ENCODE measurements around the gene SLC29A3. TPM values are rescaled to one million over a fixed set of nuclear protein-coding genes. Genes with fewer than 3 reads are reported as not detected.

Gene SLC29A3
- total RNA-seq, 2 donors from 2014 or later: 14.1 to 16.8 TPM

- no peak overlapping the region for H3K27ac Mint-ChIP-seq
Observed at GRCh38 chr10:71388171-71388570, 69.1 kb downstream of the SLC29A3 start.

GRCh38 chr10:71388583-71389310 lies 69.7 kb downstream of the SLC29A3 start:
- Mint-ChIP-seq H3K9me3 (no peaks in the 10 kb centered on the region), H3K4me3 (no peak overlapping the region), H3K27ac (no peak overlapping the region), H3K27me3 (ENCODE audit: insufficient read depth) (peaks cover 30% of the 10 kb centered on the region), H3K4me1 (no peaks in the 10 kb centered on the region), H3K36me3 (ENCODE audit: low read depth) (no peaks in the 10 kb centered on the region)
- peak; percentile 16 for DNase-seq
- Histone ChIP-seq H3K4me1 (ENCODE audit: control insufficient read depth, insufficient read depth, low read length) (no peaks in the 10 kb centered on the region), H3K27ac (ENCODE audit: low read depth, low read length) (no peak overlapping the region), H3K9me3 (ENCODE audit: control insufficient read depth, low read length) (no peaks in the 10 kb centered on the region), H3K4me3 (ENCODE audit: low read length) (no peak overlapping the region), H3K36me3 (ENCODE audit: control insufficient read depth, insufficient read depth, low read length) (no peaks in the 10 kb centered on the region), H3K9ac (ENCODE audit: extremely low read depth, low read length, poor library complexity, severe bottlenecking) (no peak overlapping the region), H3K27me3 (ENCODE audit: control insufficient read depth, insufficient read depth, low read length, poor library complexity, severe bottlenecking) (peaks cover 26% of the 10 kb centered on the region)
- WGBS, 2 experiments (ENCODE audit: insufficient coverage in 1 of 2, insufficient read length in 1 of 2): 77 to 84% methylated on average over 7 to 8 of the region's 8 CpGs
- no peak for TF ChIP-seq CTCF (conservative IDR thresholded peaks at IDR 0.05)

More at GRCh38 chr10:71388171-71388570, 69.1 kb downstream of the SLC29A3 start:
- H3K27ac ChIP-seq (ENCODE audit: low read depth, low read length): no peak overlapping the region
- H3K4me1 ChIP-seq (ENCODE audit: control insufficient read depth, insufficient read depth, low read length): no peaks in the 10 kb centered on the region
- Mint-ChIP-seq H3K27me3 (ENCODE audit: insufficient read depth) (peaks cover 24% of the 10 kb centered on the region), H3K4me3 (no peak overlapping the region), H3K9me3 (no peaks in the 10 kb centered on the region), H3K36me3 (ENCODE audit: low read depth) (no peaks in the 10 kb centered on the region), H3K4me1 (no peaks in the 10 kb centered on the region)
- WGBS, 2 experiments (ENCODE audit: insufficient coverage in 1 of 2, insufficient read length in 1 of 2): 86 to 95% methylated on average over 3 to 5 of the region's 5 CpGs
- H3K9me3 ChIP-seq (ENCODE audit: control insufficient read depth, low read length): no peaks in the 10 kb centered on the region
- no peak for DNase-seq
- no peak for TF ChIP-seq CTCF (conservative IDR thresholded peaks at IDR 0.05)
- H3K9ac ChIP-seq (ENCODE audit: extremely low read depth, low read length, poor library complexity, severe bottlenecking): no peak overlapping the region
- no peaks in the 10 kb centered on the region for H3K36me3 ChIP-seq (ENCODE audit: control insufficient read depth, insufficient read depth, low read length)
- H3K27me3 ChIP-seq (ENCODE audit: control insufficient read depth, insufficient read depth, low read length, poor library complexity, severe bottlenecking): peaks cover 22% of the 10 kb centered on the region
- no peak overlapping the region for H3K4me3 ChIP-seq (ENCODE audit: low read length)

- Mint-ChIP-seq H3K4me1 (no peaks in the 10 kb centered on the region), H3K27ac (no peak overlapping the region), H3K9me3 (no peaks in the 10 kb centered on the region), H3K36me3 (ENCODE audit: low read depth) (no peaks in the 10 kb centered on the region), H3K4me3 (no peak overlapping the region), H3K27me3 (ENCODE audit: insufficient read depth) (peaks cover 35% of the 10 kb centered on the region)
- Histone ChIP-seq H3K4me1 (ENCODE audit: control insufficient read depth, insufficient read depth, low read length) (no peaks in the 10 kb centered on the region), H3K27me3 (ENCODE audit: control insufficient read depth, insufficient read depth, low read length, poor library complexity, severe bottlenecking) (peaks cover 31% of the 10 kb centered on the region), H3K36me3 (ENCODE audit: control insufficient read depth, insufficient read depth, low read length) (no peaks in the 10 kb centered on the region), H3K9me3 (ENCODE audit: control insufficient read depth, low read length) (no peaks in the 10 kb centered on the region), H3K9ac (ENCODE audit: extremely low read depth, low read length, poor library complexity, severe bottlenecking) (no peak overlapping the region), H3K27ac (ENCODE audit: low read depth, low read length) (no peak overlapping the region), H3K4me3 (ENCODE audit: low read length) (no peak overlapping the region)
- TF ChIP-seq CTCF (conservative IDR thresholded peaks at IDR 0.05): no peak
- WGBS, 2 experiments (ENCODE audit: insufficient coverage in 1 of 2, insufficient read length in 1 of 2): 82 to 92% methylated on average over 5 to 14 of the region's 14 CpGs
- peak; percentile 36 for DNase-seq
Observed at GRCh38 chr10:71389768-71390460, 70.9 kb downstream of the SLC29A3 start.

All from endodermal cell (in vitro differentiated cells).